NCI-H460 (cell line): ENCODE measurements around the gene MISP3. TPM values are rescaled to one million over a fixed set of nuclear protein-coding genes. Genes with fewer than 3 reads are reported as not detected.

ENCODE experiments used
- DNase-seq: peaks from one replicate; pipeline ENCODE4 v3.0.0-alpha.2; 2016; ENCODE audit warnings: low read depth; ENCODE audit errors: extremely low read depth
- total RNA-seq: library from RNA; depleted of rRNA; stranded (reverse); fragments of >200 nt; shearing (Covaris generic); gene quantifications from 2 replicates; pipeline ENCODE4 v1.2.3, GENCODE V29; 2014

MISP3 gene
- total RNA-seq, 1 experiment from 2014 or later: 2.6 TPM

GRCh38 chr19:14078411-14078810 lies 5.8 kb downstream of the MISP3 start:
- DNase-seq: no peak

- peak; percentile 97 for DNase-seq
Measured at GRCh38 chr19:14080887-14081796, 8.6 kb downstream of the MISP3 start.

GRCh38 chr19:14081797-14082674 lies 9.4 kb downstream of the MISP3 start:
- DNase-seq: no peak

DNA sequence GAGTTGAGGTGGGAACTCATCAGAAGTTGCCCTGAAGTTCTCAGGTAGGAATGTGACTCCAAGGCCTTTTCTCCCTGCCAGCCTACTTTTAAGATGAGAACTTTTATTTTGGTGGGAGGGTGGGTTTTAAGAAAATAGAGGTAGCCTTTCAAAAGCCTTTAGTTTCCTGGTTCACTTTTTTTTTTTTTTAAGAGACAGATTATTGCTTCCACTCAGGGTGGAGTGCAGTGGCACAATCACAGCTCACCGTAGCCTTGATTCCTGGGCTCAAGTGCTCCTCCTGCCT lies 10.0 kb downstream of the MISP3 start:
- no peak for DNase-seq

DNA sequence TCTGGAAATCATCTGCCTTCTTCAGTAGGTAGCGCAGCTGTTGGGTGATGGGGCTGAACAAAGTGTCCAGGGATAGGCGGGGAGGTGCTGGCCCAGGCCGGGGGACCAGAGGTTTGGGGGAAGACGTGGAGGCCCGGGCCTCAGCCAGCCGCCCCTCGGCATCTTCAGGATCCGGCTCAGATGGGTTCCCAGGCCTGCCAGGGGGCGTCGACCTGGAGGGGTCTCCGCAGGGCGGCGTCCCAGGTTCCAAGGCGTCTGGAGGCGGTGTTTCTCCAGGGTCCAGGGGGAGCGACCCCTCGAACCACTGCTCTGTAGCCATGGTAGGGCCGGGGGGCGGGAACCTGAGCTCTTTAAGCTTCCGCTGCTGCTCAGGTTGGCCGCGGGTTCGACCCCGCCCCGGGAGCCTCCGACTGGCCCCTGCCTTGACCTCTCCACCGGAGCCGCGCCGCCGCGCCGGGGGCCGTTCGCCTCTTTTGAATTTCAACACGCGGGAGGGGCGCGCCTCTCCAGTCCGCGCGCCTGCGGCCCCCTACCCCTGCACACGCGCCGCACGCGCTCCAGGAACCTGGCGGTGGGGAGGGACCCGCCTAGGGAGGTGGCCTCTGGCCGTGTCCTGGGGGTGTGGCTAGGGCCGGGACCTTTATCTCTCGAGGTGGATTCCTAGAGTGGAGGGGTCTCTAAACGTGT lies 12.9 kb downstream of the MISP3 start, which contains the start of gene C19orf67:
Gene C19orf67 (minus strand): TSS at position 475 of the 687 bp plus-strand sequence. CDS start 156 bp downstream, at position 319.
- DNase-seq: no peak

DNA sequence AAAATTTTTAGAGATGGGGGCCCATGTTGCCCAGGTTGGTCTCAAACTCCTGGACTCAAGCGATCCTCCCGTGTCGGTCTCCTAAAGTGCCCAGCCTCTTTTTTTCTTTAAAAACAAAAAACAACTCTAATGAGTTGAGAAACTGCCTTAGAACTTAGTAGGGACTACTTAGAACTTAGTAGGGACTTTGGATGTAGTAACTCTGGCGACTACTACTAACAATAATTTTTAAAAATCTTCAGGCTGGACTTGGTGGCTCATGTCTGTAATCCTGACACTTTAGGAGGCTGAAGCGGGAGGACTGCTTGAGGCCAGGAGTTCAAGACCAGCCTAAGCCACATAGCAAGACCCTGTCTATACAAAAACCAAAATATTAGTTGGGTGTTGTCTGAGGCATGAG lies 13.5 kb downstream of the MISP3 start:
- no peak for DNase-seq

DNA sequence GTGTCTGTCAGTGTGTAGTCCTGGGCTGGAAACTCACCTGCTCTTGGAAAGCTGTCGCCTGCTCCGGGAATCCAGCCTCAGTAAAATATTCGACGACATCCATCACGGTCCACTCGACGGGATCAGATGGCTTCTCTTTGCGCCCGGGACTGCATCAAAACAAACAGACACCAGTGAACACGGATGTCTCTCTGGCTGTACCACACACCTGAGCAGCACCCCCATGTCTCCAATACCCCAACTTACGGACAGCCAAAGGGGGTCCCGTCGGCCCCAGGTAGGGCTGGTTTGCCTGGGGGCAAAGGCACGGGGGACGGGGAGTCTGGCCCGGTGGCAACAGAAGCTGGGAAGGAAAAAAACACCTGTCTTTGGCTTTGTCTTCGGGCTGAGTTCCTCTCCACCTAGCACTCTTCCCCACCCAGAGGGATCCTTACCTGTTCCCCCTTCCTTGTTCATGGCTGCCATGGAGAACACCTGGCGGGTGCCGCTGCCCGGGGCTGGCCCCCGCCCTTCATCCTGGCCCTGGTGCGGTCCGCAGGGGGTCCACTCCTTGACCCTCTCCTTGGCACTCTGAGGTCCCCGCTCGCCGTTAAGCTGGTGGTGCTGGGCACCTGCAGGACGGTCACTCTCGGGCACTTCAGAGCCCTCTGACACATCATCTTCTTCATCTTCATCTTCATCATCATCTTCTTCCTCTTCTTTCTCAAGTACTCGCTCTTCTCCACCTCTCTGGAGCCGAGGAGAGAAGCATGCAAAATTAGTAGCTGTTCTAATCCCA lies 16.2 kb downstream of the MISP3 start:
- DNase-seq: no peak

- no peak for DNase-seq
Measured at GRCh38 chr19:14089412-14089661, 16.8 kb downstream of the MISP3 start.

GRCh38 chr19:14089662-14090508 lies 17.3 kb downstream of the MISP3 start:
- DNase-seq: no peak

GRCh38 chr19:14090509-14091080 lies 18.0 kb downstream of the MISP3 start, which contains the start of gene SAMD1:
TSS of gene SAMD1 (minus strand) at chr19:14090751.
- peak; percentile 77 for DNase-seq

DNA sequence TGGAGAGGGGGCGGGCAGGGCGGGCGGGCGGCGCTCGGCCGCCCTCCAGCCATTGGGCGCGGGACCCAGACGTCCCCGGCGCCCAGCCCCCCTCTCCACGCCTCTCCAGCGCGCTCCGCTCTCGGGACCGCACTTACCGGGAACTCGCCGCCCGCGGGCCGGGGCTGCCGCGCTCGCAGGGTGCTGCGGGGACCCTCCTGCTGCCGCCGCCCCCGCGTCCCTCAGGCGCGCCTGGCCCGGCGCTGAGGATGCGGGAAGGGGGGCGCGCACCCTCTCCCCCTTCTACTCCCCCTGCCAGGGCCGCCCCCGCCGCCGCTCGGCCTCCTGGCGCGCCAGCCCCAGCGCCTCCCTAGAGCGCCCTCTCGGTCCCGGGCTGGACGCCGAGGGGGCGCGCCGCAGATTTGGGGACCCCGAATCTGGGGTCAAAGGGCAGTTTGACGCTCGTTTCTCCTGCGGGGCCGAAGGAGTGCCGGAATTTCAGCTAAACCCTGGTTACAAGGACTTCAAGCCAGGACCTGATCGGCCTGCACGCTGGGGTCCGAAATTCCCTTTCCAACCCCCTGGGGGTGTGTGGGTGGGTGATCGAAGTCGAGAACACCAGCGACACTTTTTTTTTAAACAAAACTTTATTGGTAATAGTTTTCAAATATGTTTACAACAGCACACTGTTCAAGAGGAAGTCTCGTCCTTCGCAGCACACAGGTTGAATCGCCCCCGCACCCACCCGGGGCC lies 18.7 kb downstream of the MISP3 start:
- DNase-seq: no peak

GRCh38 chr19:14091813-14092462 lies 19.4 kb downstream of the MISP3 start:
- DNase-seq: no peak

DNA sequence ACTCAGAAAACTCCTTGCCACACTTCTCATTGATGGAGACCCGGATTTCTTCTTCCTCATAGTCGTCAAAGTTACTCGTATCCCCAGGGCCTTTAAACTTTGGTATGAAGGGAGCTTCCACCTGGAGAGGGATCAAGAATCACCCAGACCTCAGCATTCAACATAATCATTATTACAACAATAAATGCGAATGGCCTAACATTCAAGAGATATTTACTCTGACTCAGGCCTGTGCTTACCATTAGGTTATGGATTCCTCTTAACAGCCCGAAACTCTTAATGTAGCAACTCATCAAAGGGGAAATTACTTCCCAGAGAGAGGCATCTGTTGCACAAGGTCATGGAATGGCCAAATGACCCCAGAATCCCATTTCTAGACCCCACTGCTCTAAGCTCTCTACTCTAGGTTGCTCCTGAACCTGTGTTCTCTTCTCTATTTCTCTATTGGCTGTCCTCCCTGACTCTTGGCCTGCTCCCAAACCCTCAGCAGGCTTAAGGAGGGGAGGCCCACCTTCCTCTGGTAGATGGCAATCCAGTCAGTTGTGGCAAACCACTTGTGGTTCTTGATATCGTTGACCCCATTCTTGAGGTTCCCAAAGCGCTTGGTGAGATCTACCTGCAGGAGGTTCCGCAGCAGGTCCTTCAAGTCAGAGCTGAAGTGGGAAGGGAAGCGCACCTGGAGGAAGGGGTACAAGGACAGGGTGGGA lies 20.7 kb downstream of the MISP3 start:
- DNase-seq: no peak

GRCh38 chr19:14094854-14095253 lies 22.3 kb downstream of the MISP3 start:
- DNase-seq: no peak

GRCh38 chr19:14096272-14096992 lies 23.8 kb downstream of the MISP3 start:
- DNase-seq: no peak

- no peak for DNase-seq
Measured at GRCh38 chr19:14097532-14098151, 25.1 kb downstream of the MISP3 start.
